Measurements from ENCODE around the gene COL8A1. TPM values are rescaled to one million over a fixed set of nuclear protein-coding genes. Genes with fewer than 3 reads are reported as not detected.

The COL8A1 gene
- total RNA-seq, 2 experiments from 2014 or later: not detected

DNA sequence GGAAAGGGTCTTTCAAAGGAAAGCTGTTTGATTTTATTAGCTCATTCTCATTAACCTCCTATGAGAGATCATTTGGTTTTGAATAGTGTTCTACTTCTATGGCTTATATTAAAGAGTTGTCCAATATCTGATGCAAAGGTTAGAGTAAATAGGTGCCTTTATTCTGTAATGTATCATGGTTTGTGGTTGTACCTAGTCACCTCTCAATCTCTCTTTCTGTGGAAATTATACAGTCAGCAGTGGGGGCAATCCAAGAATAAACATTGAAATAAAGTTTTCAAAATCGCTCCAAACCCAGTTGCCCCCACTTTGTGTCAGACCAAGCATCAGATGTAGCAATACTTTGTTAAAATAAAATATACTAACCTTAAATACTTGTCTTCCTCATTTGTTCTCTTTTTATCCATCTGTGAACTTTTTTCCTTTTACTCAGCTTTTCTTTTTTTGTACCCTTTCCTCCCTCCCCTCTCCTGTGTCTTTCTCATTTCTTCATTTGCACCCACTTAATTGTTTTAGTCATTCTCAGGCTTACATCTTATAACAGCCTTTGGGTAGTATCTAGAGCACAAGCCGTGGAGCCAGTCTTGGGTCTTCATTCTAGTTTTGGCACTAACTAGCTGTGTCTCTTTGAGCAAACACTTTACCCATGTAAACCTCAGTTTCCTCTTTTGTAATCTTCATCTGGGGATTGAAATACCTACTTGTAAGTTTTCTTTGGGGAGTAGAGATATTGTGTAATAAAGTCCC lies 196.0 kb downstream of the COL8A1 start:
- no peak for ATAC-seq (ENCODE audit: poor library complexity)
- Mint-ChIP-seq H3K36me3 (ENCODE audit: low read depth) (no peaks in the 10 kb centered on the region), H3K27me3 (no peaks in the 10 kb centered on the region), H3K9me3 (no peaks in the 10 kb centered on the region), H3K27ac (no peak overlapping the region), H3K4me3 (no peak overlapping the region), H3K4me1 (ENCODE audit: low read depth) (no peaks in the 10 kb centered on the region)
- no peak overlapping the region for H3K4me3 ChIP-seq (ENCODE audit: low read length)
- ChIA-PET CTCF (interaction anchor here (1.1 kb wide), 1 partner anchor 10 kb away, joined by 3 read pairs; no protein-coding TSS in a partner anchor), POLR2A (interaction anchor here (0.9 kb wide), 1 partner anchor 17 kb away, joined by 3 read pairs; no protein-coding TSS in a partner anchor)
- no peak overlapping the region for H3K27ac ChIP-seq (ENCODE audit: low read depth in 1 of 2, low read length in 2 of 2)
- H3K36me3 ChIP-seq (ENCODE audit: insufficient read depth, low read length): no peaks in the 10 kb centered on the region
- intact Hi-C loops (cut with DNase I, micrococcal nuclease): loop anchor here in 1 of 2 experiments (1.0 to 10.0 kb wide), 2 partner anchors 230 to 759 kb away; no protein-coding TSS in a partner anchor
- H3K9me3 ChIP-seq (ENCODE audit: control insufficient read depth in 1 of 2, insufficient read depth in 1 of 2, low read length in 2 of 2): no peaks in the 10 kb centered on the region
- no peak for DNase-seq
- H3K4me1 ChIP-seq (ENCODE audit: insufficient read depth, low read length): no peaks in the 10 kb centered on the region
- H3K27me3 ChIP-seq (ENCODE audit: control insufficient read depth in 1 of 2, insufficient read depth in 2 of 2, low read length in 2 of 2): no peaks in the 10 kb centered on the region
- TF ChIP-seq, protein P1, sequence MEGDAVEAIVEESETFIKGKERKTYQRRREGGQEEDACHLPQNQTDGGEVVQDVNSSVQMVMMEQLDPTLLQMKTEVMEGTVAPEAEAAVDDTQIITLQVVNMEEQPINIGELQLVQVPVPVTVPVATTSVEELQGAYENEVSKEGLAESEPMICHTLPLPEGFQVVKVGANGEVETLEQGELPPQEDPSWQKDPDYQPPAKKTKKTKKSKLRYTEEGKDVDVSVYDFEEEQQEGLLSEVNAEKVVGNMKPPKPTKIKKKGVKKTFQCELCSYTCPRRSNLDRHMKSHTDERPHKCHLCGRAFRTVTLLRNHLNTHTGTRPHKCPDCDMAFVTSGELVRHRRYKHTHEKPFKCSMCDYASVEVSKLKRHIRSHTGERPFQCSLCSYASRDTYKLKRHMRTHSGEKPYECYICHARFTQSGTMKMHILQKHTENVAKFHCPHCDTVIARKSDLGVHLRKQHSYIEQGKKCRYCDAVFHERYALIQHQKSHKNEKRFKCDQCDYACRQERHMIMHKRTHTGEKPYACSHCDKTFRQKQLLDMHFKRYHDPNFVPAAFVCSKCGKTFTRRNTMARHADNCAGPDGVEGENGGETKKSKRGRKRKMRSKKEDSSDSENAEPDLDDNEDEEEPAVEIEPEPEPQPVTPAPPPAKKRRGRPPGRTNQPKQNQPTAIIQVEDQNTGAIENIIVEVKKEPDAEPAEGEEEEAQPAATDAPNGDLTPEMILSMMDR (IDR thresholded peaks at IDR 0.05): no peak

DNA sequence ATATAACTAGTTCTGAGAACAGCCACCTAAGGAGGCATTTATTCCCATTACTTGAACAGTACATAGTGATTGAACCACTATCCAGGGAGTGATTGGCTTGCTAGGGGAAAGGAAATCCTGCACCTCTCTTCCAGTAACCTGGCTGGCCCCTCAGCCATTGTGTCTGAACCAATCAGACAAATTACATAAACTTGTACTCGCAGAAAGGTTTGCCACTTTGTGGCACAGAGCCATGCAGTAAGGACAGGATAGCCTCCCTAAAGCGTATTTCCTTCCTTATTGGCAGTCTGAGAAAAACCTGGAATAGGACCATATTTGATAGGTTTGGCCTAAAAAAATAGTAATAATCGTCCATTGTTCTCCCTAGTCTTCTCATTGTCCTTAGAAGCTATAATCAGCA lies 198.3 kb downstream of the COL8A1 start:
- DNase-seq (no peak), ATAC-seq (ENCODE audit: poor library complexity) (no peak)
- no peaks in the 10 kb centered on the region for H3K4me1 Mint-ChIP-seq (ENCODE audit: low read depth)
- H3K36me3 ChIP-seq (ENCODE audit: insufficient read depth, low read length): peaks cover 5% of the 10 kb centered on the region
- no peak overlapping the region for H3K27ac Mint-ChIP-seq
- H3K9me3 ChIP-seq (ENCODE audit: control insufficient read depth in 1 of 2, insufficient read depth in 1 of 2, low read length in 2 of 2): no peaks in the 10 kb centered on the region
- no peaks in the 10 kb centered on the region for H3K36me3 Mint-ChIP-seq (ENCODE audit: low read depth)
- H3K4me3 Mint-ChIP-seq: no peak overlapping the region
- no peaks in the 10 kb centered on the region for H3K27me3 ChIP-seq (ENCODE audit: control insufficient read depth in 1 of 2, insufficient read depth in 2 of 2, low read length in 2 of 2)
- intact Hi-C loops (cut with DNase I, micrococcal nuclease): loop anchor here in 1 of 2 experiments (10.0 kb wide), 1 partner anchor 228 kb away; no protein-coding TSS in a partner anchor
- H3K4me1 ChIP-seq (ENCODE audit: insufficient read depth, low read length): no peaks in the 10 kb centered on the region
- CTCF ChIA-PET: no interaction called here
- no peaks in the 10 kb centered on the region for H3K27me3 Mint-ChIP-seq
- H3K9me3 Mint-ChIP-seq: no peaks in the 10 kb centered on the region
- no peak overlapping the region for H3K4me3 ChIP-seq (ENCODE audit: low read length)
- TF ChIP-seq, protein P1 (IDR thresholded peaks at IDR 0.05): no peak
- H3K27ac ChIP-seq (ENCODE audit: low read depth in 1 of 2, low read length in 2 of 2): no peak overlapping the region
- POLR2A ChIA-PET: no interaction called here

DNA sequence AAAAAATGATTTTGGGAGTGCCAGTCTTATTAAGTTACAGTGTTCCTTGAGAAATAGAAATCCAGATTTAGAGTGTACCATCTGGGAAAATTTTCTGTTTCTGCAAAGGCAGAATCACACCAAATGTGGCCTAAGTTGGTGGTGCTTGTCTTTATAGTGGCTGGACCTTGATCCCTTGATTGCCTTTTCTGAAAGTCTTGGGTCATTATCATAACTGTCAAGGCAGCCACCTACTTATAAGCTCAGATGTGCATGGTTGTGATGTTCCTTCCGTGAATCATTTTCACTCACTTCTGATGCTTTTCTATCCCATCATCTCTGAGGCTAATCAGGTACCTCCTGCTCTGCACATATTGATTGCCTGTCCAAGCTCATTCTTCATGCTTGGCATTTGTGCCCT lies 199.3 kb downstream of the COL8A1 start:
- DNase-seq: no peak
- Histone ChIP-seq H3K4me1 (ENCODE audit: insufficient read depth, low read length) (no peaks in the 10 kb centered on the region), H3K9me3 (ENCODE audit: control insufficient read depth in 1 of 2, insufficient read depth in 1 of 2, low read length in 2 of 2) (no peaks in the 10 kb centered on the region), H3K27me3 (ENCODE audit: control insufficient read depth in 1 of 2, insufficient read depth in 2 of 2, low read length in 2 of 2) (no peaks in the 10 kb centered on the region), H3K4me3 (ENCODE audit: low read length) (no peak overlapping the region), H3K27ac (ENCODE audit: low read depth in 1 of 2, low read length in 2 of 2) (no peak overlapping the region), H3K36me3 (ENCODE audit: insufficient read depth, low read length) (peaks cover 5% of the 10 kb centered on the region)
- no peaks in the 10 kb centered on the region for H3K36me3 Mint-ChIP-seq (ENCODE audit: low read depth)
- no peaks in the 10 kb centered on the region for H3K27me3 Mint-ChIP-seq
- intact Hi-C loops (cut with DNase I, micrococcal nuclease): loop anchor here in 1 of 2 experiments (10.0 kb wide), 1 partner anchor 227 kb away; no protein-coding TSS in a partner anchor
- H3K9me3 Mint-ChIP-seq: no peaks in the 10 kb centered on the region
- no peak for ATAC-seq (ENCODE audit: poor library complexity)
- ChIA-PET POLR2A (no interaction called here), CTCF (interaction anchor here (1.0 kb wide), 1 partner anchor 30 kb away, joined by 3 read pairs; no protein-coding TSS in a partner anchor)
- H3K4me3 Mint-ChIP-seq: no peak overlapping the region
- H3K27ac Mint-ChIP-seq: no peak overlapping the region
- TF ChIP-seq, protein P1 (IDR thresholded peaks at IDR 0.05): no peak
- no peaks in the 10 kb centered on the region for H3K4me1 Mint-ChIP-seq (ENCODE audit: low read depth)

Data from CD4-positive, alpha-beta T cell (primary cell).